ENCODE data around the gene RNF44. TPM values are rescaled to one million over a fixed set of nuclear protein-coding genes. Genes with fewer than 3 reads are reported as not detected.

RNF44 gene
- total and polyA plus RNA-seq, 2 of the 13 experiments (the other 11 are each of a cell fraction or from before 2014, with no cell fraction given) = 9.2 to 16.8 TPM

DNA sequence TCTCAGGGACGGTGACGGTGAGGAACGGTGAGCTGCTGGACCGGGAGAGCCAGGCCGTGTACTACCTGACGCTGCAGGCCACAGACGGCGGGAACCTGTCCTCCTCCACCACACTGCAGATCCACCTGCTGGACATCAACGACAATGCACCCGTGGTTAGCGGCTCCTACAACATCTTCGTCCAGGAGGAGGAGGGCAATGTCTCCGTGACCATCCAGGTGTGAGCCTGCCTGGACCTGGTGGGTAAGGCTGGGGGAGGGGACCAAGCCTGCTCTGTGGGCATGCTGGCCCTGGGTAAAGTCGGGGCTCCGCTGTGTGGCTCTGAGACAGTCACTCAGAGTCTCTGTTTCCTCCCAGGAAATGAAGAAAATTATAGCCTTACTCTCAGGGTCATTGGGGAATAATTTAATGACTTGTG lies 41.2 kb upstream of the RNF44 start (continued):
- TF ChIP-seq, protein P1, sequence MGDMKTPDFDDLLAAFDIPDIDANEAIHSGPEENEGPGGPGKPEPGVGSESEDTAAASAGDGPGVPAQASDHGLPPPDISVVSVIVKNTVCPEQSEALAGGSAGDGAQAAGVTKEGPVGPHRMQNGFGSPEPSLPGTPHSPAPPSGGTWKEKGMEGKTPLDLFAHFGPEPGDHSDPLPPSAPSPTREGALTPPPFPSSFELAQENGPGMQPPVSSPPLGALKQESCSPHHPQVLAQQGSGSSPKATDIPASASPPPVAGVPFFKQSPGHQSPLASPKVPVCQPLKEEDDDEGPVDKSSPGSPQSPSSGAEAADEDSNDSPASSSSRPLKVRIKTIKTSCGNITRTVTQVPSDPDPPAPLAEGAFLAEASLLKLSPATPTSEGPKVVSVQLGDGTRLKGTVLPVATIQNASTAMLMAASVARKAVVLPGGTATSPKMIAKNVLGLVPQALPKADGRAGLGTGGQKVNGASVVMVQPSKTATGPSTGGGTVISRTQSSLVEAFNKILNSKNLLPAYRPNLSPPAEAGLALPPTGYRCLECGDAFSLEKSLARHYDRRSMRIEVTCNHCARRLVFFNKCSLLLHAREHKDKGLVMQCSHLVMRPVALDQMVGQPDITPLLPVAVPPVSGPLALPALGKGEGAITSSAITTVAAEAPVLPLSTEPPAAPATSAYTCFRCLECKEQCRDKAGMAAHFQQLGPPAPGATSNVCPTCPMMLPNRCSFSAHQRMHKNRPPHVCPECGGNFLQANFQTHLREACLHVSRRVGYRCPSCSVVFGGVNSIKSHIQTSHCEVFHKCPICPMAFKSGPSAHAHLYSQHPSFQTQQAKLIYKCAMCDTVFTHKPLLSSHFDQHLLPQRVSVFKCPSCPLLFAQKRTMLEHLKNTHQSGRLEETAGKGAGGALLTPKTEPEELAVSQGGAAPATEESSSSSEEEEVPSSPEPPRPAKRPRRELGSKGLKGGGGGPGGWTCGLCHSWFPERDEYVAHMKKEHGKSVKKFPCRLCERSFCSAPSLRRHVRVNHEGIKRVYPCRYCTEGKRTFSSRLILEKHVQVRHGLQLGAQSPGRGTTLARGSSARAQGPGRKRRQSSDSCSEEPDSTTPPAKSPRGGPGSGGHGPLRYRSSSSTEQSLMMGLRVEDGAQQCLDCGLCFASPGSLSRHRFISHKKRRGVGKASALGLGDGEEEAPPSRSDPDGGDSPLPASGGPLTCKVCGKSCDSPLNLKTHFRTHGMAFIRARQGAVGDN (CRISPR knock-in tag; IDR thresholded peaks at IDR 0.05) = peak; percentile 32; the same call in 1 of the 2 replicates

DNA sequence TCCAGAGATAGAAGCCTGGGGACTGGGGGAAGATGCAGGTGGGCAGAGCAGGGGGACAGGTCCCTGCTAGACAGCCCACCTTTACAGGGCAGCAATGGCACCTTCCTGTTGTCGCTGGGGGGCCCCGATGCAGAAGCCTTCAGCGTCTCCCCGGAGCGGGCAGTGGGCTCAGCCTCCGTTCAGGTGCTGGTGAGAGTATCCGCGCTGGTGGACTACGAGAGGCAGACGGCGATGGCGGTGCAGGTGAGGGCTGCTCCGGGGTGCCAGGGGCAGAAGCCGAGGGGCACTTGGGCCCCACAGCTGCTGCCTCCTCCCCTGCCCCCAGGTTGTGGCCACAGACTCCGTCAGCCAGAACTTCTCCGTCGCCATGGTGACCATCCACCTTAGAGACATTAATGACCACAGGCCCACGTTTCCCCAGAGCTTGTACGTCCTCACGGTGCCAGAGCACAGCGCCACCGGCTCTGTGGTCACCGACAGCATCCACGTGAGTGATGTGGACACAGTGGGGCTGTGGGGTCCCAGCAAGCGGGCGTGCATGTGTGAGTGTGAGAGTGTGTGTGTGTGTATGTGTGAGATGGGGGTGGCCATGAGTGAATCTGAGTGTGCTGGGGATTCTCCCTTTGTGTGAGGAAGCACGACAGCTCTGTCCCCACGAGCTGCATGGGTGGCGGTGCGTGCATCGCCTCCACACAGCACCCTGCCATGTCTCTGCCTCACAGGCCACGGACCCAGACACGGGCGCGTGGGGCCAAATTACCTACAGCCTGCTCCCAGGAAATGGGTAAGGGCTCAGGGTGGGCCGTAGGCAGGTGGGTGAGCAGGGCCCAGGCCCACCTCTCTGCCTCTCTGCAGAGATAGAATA lies 40.3 kb upstream of the RNF44 start:
- BruUV-seq (replicated peaks) = no TSS peak
- DNase-seq (ENCODE audit: low spot score) = no peak
- no peak overlapping the region for H2AFZ ChIP-seq (ENCODE audit: low read length)
- H4K20me1 ChIP-seq (ENCODE audit: insufficient read depth, low read length) = no peaks in the 10 kb centered on the region
- no peaks in the 10 kb centered on the region for H3K4me1 ChIP-seq (ENCODE audit: insufficient read depth, low read length)
- intact Hi-C loops (cut with micrococcal nuclease; ENCODE audit: unreplicated experiment) = no loop called here
- no peak for FAIRE-seq
- WGBS (ENCODE audit: low lambda C conversion rate) = 94% methylated on average over 24 of the region's 36 CpGs
- H3K9ac ChIP-seq (ENCODE audit: insufficient read depth, low read depth, low read length) = no peak overlapping the region
- no peaks in the 10 kb centered on the region for H3K79me2 ChIP-seq (ENCODE audit: insufficient read depth, low read length)
- no peaks in the 10 kb centered on the region for H3K9me3 ChIP-seq (ENCODE audit: low read length)
- POLR2A ChIA-PET = no interaction called here
- no peaks in the 10 kb centered on the region for H3K27me3 ChIP-seq (ENCODE audit: control insufficient read depth in 1 of 2, insufficient read depth in 2 of 2, low read length in 2 of 2)
- CTCF ChIA-PET (ENCODE audit: low intra/inter-chr PET ratio, low total read pairs) = interaction anchor here (1.6 kb wide), 1 partner anchor 161 kb away, joined by 5 read pairs; the partner anchor contains the start of gene CLTB
- no peak for ATAC-seq
- H3K36me3 ChIP-seq (replicated peaks in 1 of 2; ENCODE audit: control insufficient read depth in 1 of 2, insufficient read depth in 2 of 2, low read length in 2 of 2) = peaks cover 3 to 11% of the 10 kb centered on the region in 2 experiments; a peak in 4 of 5 replicates
- H3K27ac ChIP-seq (ENCODE audit: extremely low read length, insufficient read depth, low read length) = no peak overlapping the region
- H3K4me2 ChIP-seq (ENCODE audit: low read depth, low read length) = no peak overlapping the region
- no peak overlapping the region for H3K4me3 ChIP-seq (replicated peaks in 1 of 3; ENCODE audit: insufficient read depth in 1 of 3, low read depth in 2 of 3, low read length in 3 of 3)
- in situ Hi-C loops (cut with HindIII; ENCODE audit: extremely low pct_ligation_motif_present, low pct_unique_long_range_greater_than_20kb) = loop anchor here (25.0 kb wide), 1 partner anchor 840 kb away; no protein-coding TSS in a partner anchor
- TF ChIP-seq PAWR (CRISPR knock-in tag; IDR thresholded peaks at IDR 0.05; ENCODE audit: borderline replicate concordance) = no peak
- no peak for TF ChIP-seq ZFP90 (CRISPR knock-in tag; IDR thresholded peaks at IDR 0.05; ENCODE audit: borderline replicate concordance)
- TF ChIP-seq, protein P2, sequence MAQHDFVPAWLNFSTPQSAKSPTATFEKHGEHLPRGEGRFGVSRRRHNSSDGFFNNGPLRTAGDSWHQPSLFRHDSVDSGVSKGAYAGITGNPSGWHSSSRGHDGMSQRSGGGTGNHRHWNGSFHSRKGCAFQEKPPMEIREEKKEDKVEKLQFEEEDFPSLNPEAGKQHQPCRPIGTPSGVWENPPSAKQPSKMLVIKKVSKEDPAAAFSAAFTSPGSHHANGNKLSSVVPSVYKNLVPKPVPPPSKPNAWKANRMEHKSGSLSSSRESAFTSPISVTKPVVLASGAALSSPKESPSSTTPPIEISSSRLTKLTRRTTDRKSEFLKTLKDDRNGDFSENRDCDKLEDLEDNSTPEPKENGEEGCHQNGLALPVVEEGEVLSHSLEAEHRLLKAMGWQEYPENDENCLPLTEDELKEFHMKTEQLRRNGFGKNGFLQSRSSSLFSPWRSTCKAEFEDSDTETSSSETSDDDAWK (CRISPR knock-in tag; IDR thresholded peaks at IDR 0.05) = no peak
- TF ChIP-seq HOXA7 (CRISPR knock-in tag; IDR thresholded peaks at IDR 0.05) = no peak
- TF ChIP-seq ZNF343 (CRISPR knock-in tag; IDR thresholded peaks at IDR 0.05) = no peak
- TF ChIP-seq ZNF572 (CRISPR knock-in tag; IDR thresholded peaks at IDR 0.05) = no peak
- TF ChIP-seq FOXK2 (IDR thresholded peaks at IDR 0.05) = no peak
- TF ChIP-seq ZSCAN12 (CRISPR knock-in tag; IDR thresholded peaks at IDR 0.05) = no peak
- TF ChIP-seq, protein P3, sequence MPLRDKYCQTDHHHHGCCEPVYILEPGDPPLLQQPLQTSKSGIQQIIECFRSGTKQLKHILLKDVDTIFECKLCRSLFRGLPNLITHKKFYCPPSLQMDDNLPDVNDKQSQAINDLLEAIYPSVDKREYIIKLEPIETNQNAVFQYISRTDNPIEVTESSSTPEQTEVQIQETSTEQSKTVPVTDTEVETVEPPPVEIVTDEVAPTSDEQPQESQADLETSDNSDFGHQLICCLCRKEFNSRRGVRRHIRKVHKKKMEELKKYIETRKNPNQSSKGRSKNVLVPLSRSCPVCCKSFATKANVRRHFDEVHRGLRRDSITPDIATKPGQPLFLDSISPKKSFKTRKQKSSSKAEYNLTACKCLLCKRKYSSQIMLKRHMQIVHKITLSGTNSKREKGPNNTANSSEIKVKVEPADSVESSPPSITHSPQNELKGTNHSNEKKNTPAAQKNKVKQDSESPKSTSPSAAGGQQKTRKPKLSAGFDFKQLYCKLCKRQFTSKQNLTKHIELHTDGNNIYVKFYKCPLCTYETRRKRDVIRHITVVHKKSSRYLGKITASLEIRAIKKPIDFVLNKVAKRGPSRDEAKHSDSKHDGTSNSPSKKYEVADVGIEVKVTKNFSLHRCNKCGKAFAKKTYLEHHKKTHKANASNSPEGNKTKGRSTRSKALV (CRISPR knock-in tag; IDR thresholded peaks at IDR 0.05) = no peak
- no peak for TF ChIP-seq KLF11 (CRISPR knock-in tag; IDR thresholded peaks at IDR 0.05)
- no peak for TF ChIP-seq CBFB (CRISPR knock-in tag; IDR thresholded peaks at IDR 0.05)

All from HepG2 (cell line).